Measurements from ENCODE around the gene MYOF.
"Not testable (repeated sequence)": the region's sequence is repeated elsewhere in the genome, so short reads cannot be mapped to it uniquely, and the experiment has no call there.

MYOF gene

GRCh38 chr10:93336110-93336509 is 146.0 kb downstream of the MYOF start:
- no peak overlapping the region for H3K9ac ChIP-seq (ENCODE audit: low read depth, low read length)
- H3K9me3 ChIP-seq (ENCODE audit: control insufficient read depth, insufficient read depth, low read length): no peaks in the 10 kb centered on the region
- no peaks in the 10 kb centered on the region; the same call in 1 of the 2 replicates for H3K36me3 ChIP-seq (ENCODE audit: insufficient read depth, low read length)
- H3K4me1 ChIP-seq (ENCODE audit: insufficient read depth, low read length): peaks cover 21% of the 10 kb centered on the region; the same call in 1 of the 2 replicates

- Histone ChIP-seq H3K9me3 (ENCODE audit: control insufficient read depth, insufficient read depth, low read length) (no peaks in the 10 kb centered on the region), H3K36me3 (ENCODE audit: insufficient read depth, low read length) (no peaks in the 10 kb centered on the region; the same call in 1 of the 2 replicates), H3K9ac (ENCODE audit: low read depth, low read length) (no peak overlapping the region), H3K4me1 (ENCODE audit: insufficient read depth, low read length) (peaks cover 21% of the 10 kb centered on the region; the same call in 1 of the 2 replicates)
Observed at GRCh38 chr10:93334901-93335327, 147.2 kb downstream of the MYOF start.

GRCh38 chr10:93334181-93334580 is 148.0 kb downstream of the MYOF start:
- no peak overlapping the region for H3K9ac ChIP-seq (ENCODE audit: low read depth, low read length)
- no peaks in the 10 kb centered on the region; the same call in 1 of the 2 replicates for H3K36me3 ChIP-seq (ENCODE audit: insufficient read depth, low read length)

GRCh38 chr10:93333278-93333978 is 148.7 kb downstream of the MYOF start:
- Histone ChIP-seq H3K9ac (ENCODE audit: low read depth, low read length) (no peak overlapping the region), H3K4me1 (ENCODE audit: insufficient read depth, low read length) (peaks cover 21% of the 10 kb centered on the region; the same call in 1 of the 2 replicates)

More at GRCh38 chr10:93334181-93334580, 148.0 kb downstream of the MYOF start:
- Histone ChIP-seq H3K9me3 (ENCODE audit: control insufficient read depth, insufficient read depth, low read length) (no peaks in the 10 kb centered on the region), H3K4me1 (ENCODE audit: insufficient read depth, low read length) (peaks cover 21% of the 10 kb centered on the region; the same call in 1 of the 2 replicates)

GRCh38 chr10:93330824-93331223 is 151.3 kb downstream of the MYOF start:
- Histone ChIP-seq H3K9ac (ENCODE audit: low read depth, low read length) (no peak overlapping the region), H3K9me3 (ENCODE audit: control insufficient read depth, insufficient read depth, low read length) (no peaks in the 10 kb centered on the region), H3K36me3 (ENCODE audit: insufficient read depth, low read length) (no peaks in the 10 kb centered on the region; the same call in none of the 2 replicates), H3K4me1 (ENCODE audit: insufficient read depth, low read length) (peaks cover 21% of the 10 kb centered on the region; the same call in 1 of the 2 replicates)

More at GRCh38 chr10:93333278-93333978, 148.7 kb downstream of the MYOF start:
- no peaks in the 10 kb centered on the region for H3K9me3 ChIP-seq (ENCODE audit: control insufficient read depth, insufficient read depth, low read length)
- H3K36me3 ChIP-seq (ENCODE audit: insufficient read depth, low read length): no peaks in the 10 kb centered on the region; the same call in 1 of the 2 replicates

- no peak overlapping the region for H3K9ac ChIP-seq (ENCODE audit: low read depth, low read length)
Observed at GRCh38 chr10:93319896-93320295, 162.2 kb downstream of the MYOF start.

GRCh38 chr10:93319096-93319495 is 163.0 kb downstream of the MYOF start:
- H3K36me3 ChIP-seq (ENCODE audit: insufficient read depth, low read length): 0 out of 2 replicates have a peak, but pooled peaks cover 5% of the 10 kb centered on the region

More at GRCh38 chr10:93319896-93320295, 162.2 kb downstream of the MYOF start:
- 0 out of 2 replicates have a peak, but pooled peaks cover 5% of the 10 kb centered on the region for H3K36me3 ChIP-seq (ENCODE audit: insufficient read depth, low read length)
- peaks cover 11% of the 10 kb centered on the region for H3K4me1 ChIP-seq (ENCODE audit: insufficient read depth, low read length)
- H3K9me3 ChIP-seq (ENCODE audit: control insufficient read depth, insufficient read depth, low read length): no peaks in the 10 kb centered on the region

GRCh38 chr10:93315246-93315645 is 166.9 kb downstream of the MYOF start:
- Histone ChIP-seq H3K4me1 (ENCODE audit: insufficient read depth, low read length) (peaks cover 11% of the 10 kb centered on the region), H3K9ac (ENCODE audit: low read depth, low read length) (no peak overlapping the region), H3K36me3 (ENCODE audit: insufficient read depth, low read length) (peaks cover 5% of the 10 kb centered on the region; the same call in 1 of the 2 replicates), H3K9me3 (ENCODE audit: control insufficient read depth, insufficient read depth, low read length) (no peaks in the 10 kb centered on the region)

More at GRCh38 chr10:93319096-93319495, 163.0 kb downstream of the MYOF start:
- H3K9ac ChIP-seq (ENCODE audit: low read depth, low read length): no peak overlapping the region
- no peaks in the 10 kb centered on the region for H3K9me3 ChIP-seq (ENCODE audit: control insufficient read depth, insufficient read depth, low read length)
- H3K4me1 ChIP-seq (ENCODE audit: insufficient read depth, low read length): peaks cover 11% of the 10 kb centered on the region

GRCh38 chr10:93314656-93315055 is 167.5 kb downstream of the MYOF start:
- not testable (repeated sequence) for H3K36me3 ChIP-seq (ENCODE audit: insufficient read depth, low read length); H3K9ac ChIP-seq (ENCODE audit: low read depth, low read length); H3K9me3 ChIP-seq (ENCODE audit: control insufficient read depth, insufficient read depth, low read length)
- peaks cover 11% of the 10 kb centered on the region for H3K4me1 ChIP-seq (ENCODE audit: insufficient read depth, low read length)

- H3K9me3 ChIP-seq (ENCODE audit: control insufficient read depth, insufficient read depth, low read length): no peaks in the 10 kb centered on the region
- H3K4me1 ChIP-seq (ENCODE audit: insufficient read depth, low read length): peaks cover 11% of the 10 kb centered on the region
- no peak overlapping the region for H3K9ac ChIP-seq (ENCODE audit: low read depth, low read length)
- H3K36me3 ChIP-seq (ENCODE audit: insufficient read depth, low read length): peaks cover 2% of the 10 kb centered on the region; the same call in 1 of the 2 replicates
Observed at GRCh38 chr10:93313798-93314197, 168.3 kb downstream of the MYOF start.

- Histone ChIP-seq H3K9ac (ENCODE audit: low read depth, low read length) (no peak overlapping the region), H3K4me1 (ENCODE audit: insufficient read depth, low read length) (no peaks in the 10 kb centered on the region), H3K36me3 (ENCODE audit: insufficient read depth, low read length) (no peaks in the 10 kb centered on the region; the same call in 1 of the 2 replicates), H3K9me3 (ENCODE audit: control insufficient read depth, insufficient read depth, low read length) (no peaks in the 10 kb centered on the region)
Observed at GRCh38 chr10:93309062-93309461, 173.1 kb downstream of the MYOF start.

GRCh38 chr10:93305122-93305521 is 177.0 kb downstream of the MYOF start:
- no peaks in the 10 kb centered on the region for H3K9me3 ChIP-seq (ENCODE audit: control insufficient read depth, insufficient read depth, low read length)

GRCh38 chr10:93300981-93301380 is 181.2 kb downstream of the MYOF start:
- Histone ChIP-seq H3K36me3 (ENCODE audit: insufficient read depth, low read length) (no peaks in the 10 kb centered on the region), H3K4me1 (ENCODE audit: insufficient read depth, low read length) (peaks cover 15% of the 10 kb centered on the region), H3K9me3 (ENCODE audit: control insufficient read depth, insufficient read depth, low read length) (no peaks in the 10 kb centered on the region), H3K9ac (ENCODE audit: low read depth, low read length) (no peak overlapping the region)

More at GRCh38 chr10:93305122-93305521, 177.0 kb downstream of the MYOF start:
- Histone ChIP-seq H3K36me3 (ENCODE audit: insufficient read depth, low read length) (no peaks in the 10 kb centered on the region; the same call in 1 of the 2 replicates), H3K4me1 (ENCODE audit: insufficient read depth, low read length) (peaks cover 4% of the 10 kb centered on the region; the same call in 1 of the 2 replicates), H3K9ac (ENCODE audit: low read depth, low read length) (no peak overlapping the region)

- Histone ChIP-seq H3K9me3 (ENCODE audit: control insufficient read depth, insufficient read depth, low read length) (no peaks in the 10 kb centered on the region), H3K36me3 (ENCODE audit: insufficient read depth, low read length) (no peaks in the 10 kb centered on the region), H3K4me1 (ENCODE audit: insufficient read depth, low read length) (peaks cover 15% of the 10 kb centered on the region), H3K9ac (ENCODE audit: low read depth, low read length) (no peak overlapping the region)
Observed at GRCh38 chr10:93300288-93300917, 181.7 kb downstream of the MYOF start.
